DMS114 treated with DMSO at 0.1 percent for 48 hours (cell line): ENCODE data around the gene SMYD3.

Experiments
- DNase-seq: peaks from one replicate; lab custom pipeline; 2025; ENCODE audit not compliant: unreplicated experiment; lab: John Stamatoyannopoulos, UW

The SMYD3 gene

GRCh38 chr1:245879091-245879490, 628.0 kb downstream of the SMYD3 start:
- no peak for DNase-seq

DNA sequence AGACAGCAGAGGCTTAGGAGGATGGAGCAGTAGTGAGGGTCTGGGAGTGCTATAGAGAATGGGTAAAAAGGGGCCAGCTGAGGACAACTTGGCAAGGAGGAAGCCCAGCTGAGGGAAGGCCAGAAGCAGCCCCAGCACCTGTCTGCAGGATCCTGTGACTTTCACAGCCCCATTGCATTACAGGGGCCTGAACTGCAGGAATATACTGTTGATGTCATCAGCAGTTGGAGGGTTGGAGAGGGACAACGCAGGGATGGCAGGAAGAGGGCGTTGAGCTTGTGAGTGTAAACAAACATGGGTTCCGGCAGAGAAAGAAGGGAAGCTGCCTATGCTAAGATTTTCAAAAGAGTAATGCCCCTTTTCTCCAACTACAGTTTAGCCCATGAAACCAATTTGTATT, 628.5 kb downstream of the SMYD3 start:
- no peak for DNase-seq

- DNase-seq, result no peak
These were observed 629.1 kb downstream of the SMYD3 start for GRCh38 chr1:245877976-245878375.

DNA sequence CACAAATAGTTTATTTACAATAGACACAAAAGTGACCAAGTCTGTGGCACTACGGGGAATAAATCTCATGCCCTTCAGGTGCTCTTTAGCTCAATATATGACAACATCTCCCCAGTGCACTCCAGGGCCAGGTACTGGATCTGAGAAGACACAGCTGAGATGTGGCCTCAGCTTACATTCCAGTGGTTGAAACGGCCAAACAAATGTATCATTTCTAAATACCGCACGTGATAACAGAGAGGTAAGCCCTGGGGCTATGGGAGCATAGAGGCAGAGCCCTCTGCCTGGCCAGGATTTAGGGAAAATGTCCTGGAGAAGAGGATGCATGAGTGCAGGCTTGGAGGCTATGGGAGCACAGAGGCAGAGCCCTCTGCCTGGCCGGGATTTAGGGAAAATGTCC, 630.5 kb downstream of the SMYD3 start:
- no peak for DNase-seq

- no peak for DNase-seq
These were observed 631.4 kb downstream of the SMYD3 start for GRCh38 chr1:245875581-245876261.

DNA sequence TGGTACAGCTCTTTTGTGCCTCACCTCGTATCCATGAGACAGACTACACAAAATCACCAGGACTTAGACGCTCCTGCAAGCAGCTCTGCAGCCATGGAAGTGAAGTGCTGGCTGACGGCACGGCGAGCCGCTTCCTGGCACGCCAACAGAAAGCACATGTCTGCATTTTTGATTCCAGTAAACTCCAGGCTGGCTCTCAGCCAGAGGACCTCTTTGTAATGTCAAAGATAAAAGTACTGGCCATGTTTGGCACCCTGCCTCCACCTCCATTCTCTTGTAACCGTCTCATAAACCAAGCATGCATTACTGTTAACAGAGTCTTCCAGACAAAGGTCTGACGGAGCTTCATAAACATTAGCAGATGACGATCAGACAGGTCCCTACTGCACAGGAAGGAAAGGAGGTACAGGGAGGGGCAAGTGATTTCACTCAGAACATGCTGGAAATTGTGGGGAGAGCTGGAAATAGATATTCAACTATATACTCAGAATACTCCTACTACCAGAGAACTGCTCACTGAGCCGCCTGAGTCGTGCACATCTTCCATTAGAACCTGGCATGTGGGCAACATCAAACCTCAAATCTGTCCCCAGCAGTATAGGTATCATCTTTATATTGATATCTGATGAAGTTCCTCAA, 632.0 kb downstream of the SMYD3 start:
- no peak for DNase-seq

DNA sequence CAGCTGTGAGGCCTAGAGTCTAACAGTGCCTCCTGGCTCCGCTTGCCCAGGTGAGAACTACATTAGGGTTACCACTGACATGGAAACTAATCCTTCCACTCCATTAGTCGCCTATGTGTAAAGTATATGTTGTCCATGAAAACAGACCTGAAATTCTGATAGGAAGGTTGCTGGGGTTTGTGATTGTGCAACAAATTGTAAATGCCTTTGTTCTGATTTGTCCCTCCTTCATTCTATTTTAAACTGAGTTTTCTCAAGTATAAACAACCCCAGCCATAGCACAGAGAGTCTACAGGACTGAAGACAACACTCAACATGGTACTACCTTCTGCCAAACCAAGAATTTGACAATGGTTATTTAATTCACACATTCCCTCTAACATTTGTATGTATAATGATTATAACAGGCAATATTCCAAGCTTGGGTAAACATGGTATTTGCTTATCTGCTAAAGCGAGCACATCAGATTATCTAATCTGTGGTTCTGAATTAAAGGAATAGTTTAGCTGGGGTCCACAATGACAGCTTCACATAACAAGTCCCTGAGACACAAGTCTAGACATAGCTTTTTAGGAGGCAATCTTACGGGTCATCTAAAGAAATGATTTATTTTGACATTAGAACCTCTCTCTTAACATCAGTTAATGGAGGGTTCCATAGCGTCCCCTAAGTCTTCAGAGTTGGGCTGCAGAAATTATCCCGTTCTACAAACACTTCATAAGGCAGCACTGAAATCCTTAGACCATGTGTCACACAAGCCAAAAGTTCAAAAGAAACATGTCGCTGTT, 633.0 kb downstream of the SMYD3 start:
- no peak for DNase-seq

DNA sequence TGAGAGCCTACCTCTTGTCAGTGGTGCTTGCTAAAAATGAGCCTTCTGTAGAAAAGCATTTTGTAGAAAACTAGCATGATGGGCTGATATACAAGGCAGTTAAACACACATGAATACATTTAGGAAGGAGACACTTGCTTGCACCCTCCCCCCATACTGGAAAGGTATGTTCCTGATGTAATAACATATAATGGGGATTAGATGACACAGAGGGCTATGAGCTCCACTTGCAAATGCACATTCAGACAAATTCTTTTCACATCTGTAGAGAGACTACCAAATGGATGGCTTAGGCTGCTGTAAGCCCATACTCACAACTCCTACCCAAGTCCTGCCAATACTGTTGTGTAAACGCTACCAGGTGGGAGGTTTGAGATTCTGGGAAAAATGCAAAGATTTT, 634.0 kb downstream of the SMYD3 start:
- no peak for DNase-seq

DNA sequence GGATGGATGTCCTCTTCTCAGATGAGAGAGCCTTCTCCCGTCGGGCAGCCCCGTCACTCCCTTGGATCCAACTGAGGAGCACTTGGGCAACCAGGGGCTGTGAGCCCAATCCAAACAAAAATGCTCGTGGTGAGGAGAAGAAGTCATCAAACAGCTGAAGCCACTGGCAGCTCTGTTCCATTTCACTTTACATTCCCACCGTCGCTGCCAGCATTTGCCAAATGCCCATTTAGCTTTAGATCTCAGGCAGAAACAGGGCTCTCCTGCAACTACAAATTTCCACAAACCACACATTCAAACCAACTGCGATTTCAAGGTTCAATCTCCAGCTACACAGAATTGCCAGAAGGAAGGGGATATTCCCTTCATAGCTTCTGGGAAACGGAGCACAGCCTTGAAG, 634.6 kb downstream of the SMYD3 start:
- no peak for DNase-seq

DNA sequence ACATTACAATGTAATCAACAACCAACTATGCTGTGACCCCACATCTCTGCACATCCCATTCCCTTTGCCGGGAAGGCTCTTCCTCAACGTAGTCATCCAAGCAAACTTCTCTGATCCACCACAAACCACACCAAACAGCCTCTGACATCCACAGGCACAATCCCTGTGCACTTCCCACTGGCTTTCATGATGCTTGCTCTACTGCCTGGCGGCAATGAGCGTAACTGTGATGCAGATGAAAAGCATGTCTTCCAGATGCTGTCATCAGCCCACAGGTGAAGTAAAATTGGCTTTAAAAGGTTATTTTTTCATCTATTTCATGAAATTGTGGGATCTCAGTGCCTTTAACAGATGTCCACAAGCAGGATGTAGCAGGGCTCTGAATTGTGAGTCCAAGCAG, 635.2 kb downstream of the SMYD3 start:
- no peak for DNase-seq

DNA sequence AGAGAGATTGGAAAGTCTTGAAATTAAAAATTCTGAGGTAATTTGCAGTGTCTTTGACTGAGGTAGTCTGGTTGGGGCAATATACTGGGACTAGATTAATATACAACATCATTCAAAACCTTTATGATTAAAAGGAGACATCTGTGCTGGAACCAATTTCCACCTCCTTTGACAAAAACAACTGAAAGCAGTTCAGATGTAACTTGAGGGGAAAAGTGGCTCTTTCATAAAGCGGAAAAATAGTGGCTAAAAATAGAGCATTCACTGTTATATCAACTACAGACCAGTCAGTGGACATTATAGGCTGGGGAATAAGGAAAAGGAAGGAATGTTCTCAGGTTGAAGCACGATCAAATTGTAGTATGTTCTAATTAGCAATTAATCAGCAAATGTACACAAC, 635.9 kb downstream of the SMYD3 start:
- DNase-seq, result no peak

- no peak for DNase-seq
These were observed 636.4 kb downstream of the SMYD3 start for GRCh38 chr1:245870698-245871097.

GRCh38 chr1:245869847-245870246, 637.2 kb downstream of the SMYD3 start:
- DNase-seq, result no peak

GRCh38 chr1:245867738-245868137, 639.3 kb downstream of the SMYD3 start:
- DNase-seq, result no peak

- DNase-seq, result no peak
These were observed 642.2 kb downstream of the SMYD3 start for GRCh38 chr1:245864872-245865271.

DNA sequence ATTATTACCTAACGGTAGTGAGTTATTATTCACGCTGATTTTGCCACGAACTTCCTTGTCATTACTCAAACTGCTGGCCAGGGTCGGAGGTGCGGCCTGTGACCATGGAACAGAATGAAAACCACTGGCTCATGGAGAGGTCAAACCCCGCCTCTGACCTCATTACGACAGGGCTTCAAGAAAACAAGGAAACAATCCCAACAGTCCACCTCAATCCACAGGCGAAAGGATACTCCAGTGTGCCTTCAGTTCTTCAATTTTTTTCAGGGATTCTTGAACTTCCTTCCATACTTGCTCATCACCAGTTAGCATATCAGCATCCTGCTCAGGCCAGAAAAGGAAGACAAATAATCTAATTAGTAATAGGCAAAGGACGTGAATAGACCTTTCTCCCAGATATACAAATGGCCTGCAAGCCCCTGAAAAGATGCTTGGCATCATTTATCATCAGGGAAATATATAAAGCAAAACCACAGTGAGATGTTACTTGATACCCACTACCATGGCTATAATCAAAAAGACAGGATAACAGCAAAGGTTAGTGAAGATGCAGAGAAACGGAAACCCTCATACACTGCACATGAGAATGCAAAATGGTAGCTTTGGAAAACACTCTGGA, 643.4 kb downstream of the SMYD3 start:
- no peak for DNase-seq

- DNase-seq, result no peak
These were observed 644.1 kb downstream of the SMYD3 start for GRCh38 chr1:245862812-245863540.

- no peak for DNase-seq
These were observed 646.2 kb downstream of the SMYD3 start for GRCh38 chr1:245860657-245861544.

DNA sequence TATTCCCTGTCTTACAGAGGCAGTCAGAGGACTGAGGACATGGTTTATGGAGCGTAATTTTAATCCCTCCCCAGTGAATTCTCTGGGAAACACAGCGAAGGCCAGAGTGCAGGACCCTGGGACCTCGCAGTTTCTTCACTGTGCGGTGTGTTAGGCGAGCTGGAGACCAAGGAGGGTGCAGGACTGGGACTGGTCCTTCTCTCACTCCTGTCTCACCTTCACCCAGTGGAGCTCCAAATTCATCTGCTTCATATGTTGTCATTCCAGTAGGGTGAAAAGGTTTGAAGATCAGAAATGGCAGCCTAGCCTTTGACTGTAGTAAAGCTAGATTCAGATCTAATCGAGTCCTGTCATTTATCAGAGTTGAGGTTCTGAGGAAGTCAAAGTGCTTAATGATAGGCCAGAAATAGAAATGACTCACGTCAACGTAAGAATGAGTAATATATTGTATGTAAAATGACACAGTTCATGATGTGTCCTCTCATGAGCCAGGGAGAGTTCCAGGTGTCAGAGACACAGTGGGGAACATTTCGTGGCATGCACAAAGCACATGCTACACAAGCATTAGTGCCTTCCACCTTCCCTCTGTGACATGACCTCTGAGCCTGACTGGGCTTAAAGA, 647.5 kb downstream of the SMYD3 start:
- no peak for DNase-seq
